Fibroblast of gingiva (primary cell): ENCODE results near the gene MEGF11.
A peak's percentile ranks its signal among the peaks of the same experiment; 100 is the strongest.

Source experiments
- DNase-seq: peaks from one replicate; pipeline ENCODE4 v3.0.0-alpha.2; 2011; ENCODE audit warnings: low read depth

MEGF11 gene

GRCh38 chr15:65939901-65940617 is 313.5 kb downstream of the MEGF11 start:
- peak; percentile 88 for DNase-seq

GRCh38 chr15:65938604-65939003 is 314.9 kb downstream of the MEGF11 start:
- no peak for DNase-seq

- DNase-seq = no peak
Measured at GRCh38 chr15:65937476-65937875, 316.1 kb downstream of the MEGF11 start.

GRCh38 chr15:65937054-65937453 is 316.5 kb downstream of the MEGF11 start:
- DNase-seq = no peak

- no peak for DNase-seq
Measured at GRCh38 chr15:65936282-65936681, 317.3 kb downstream of the MEGF11 start.

- no peak for DNase-seq
Measured at GRCh38 chr15:65935391-65935790, 318.2 kb downstream of the MEGF11 start.

- no peak for DNase-seq
Measured at GRCh38 chr15:65931221-65931620, 322.3 kb downstream of the MEGF11 start.

- no peak for DNase-seq
Measured at GRCh38 chr15:65930134-65930533, 323.4 kb downstream of the MEGF11 start.

- DNase-seq = no peak
Measured at GRCh38 chr15:65929573-65929972, 324.0 kb downstream of the MEGF11 start.

GRCh38 chr15:65927545-65927944 is 326.0 kb downstream of the MEGF11 start:
- DNase-seq = no peak

- no peak for DNase-seq
Measured at GRCh38 chr15:65926899-65927298, 326.7 kb downstream of the MEGF11 start.

GRCh38 chr15:65926459-65926858 is 327.1 kb downstream of the MEGF11 start:
- DNase-seq = no peak

GRCh38 chr15:65925338-65925737 is 328.2 kb downstream of the MEGF11 start:
- DNase-seq = no peak

- no peak for DNase-seq
Measured at GRCh38 chr15:65924004-65924403, 329.5 kb downstream of the MEGF11 start.

GRCh38 chr15:65923264-65923663 is 330.3 kb downstream of the MEGF11 start:
- no peak for DNase-seq

GRCh38 chr15:65922621-65923020 is 330.9 kb downstream of the MEGF11 start:
- no peak for DNase-seq

GRCh38 chr15:65921780-65922179 is 331.8 kb downstream of the MEGF11 start:
- no peak for DNase-seq

- DNase-seq = no peak
Measured at GRCh38 chr15:65920825-65921309, 332.7 kb downstream of the MEGF11 start.

- DNase-seq = no peak
Measured at GRCh38 chr15:65920121-65920520, 333.4 kb downstream of the MEGF11 start.

GRCh38 chr15:65919353-65919752 is 334.2 kb downstream of the MEGF11 start:
- DNase-seq = no peak

GRCh38 chr15:65918945-65919344 is 334.6 kb downstream of the MEGF11 start:
- DNase-seq = no peak

- no peak for DNase-seq
Measured at GRCh38 chr15:65918357-65918920, 335.1 kb downstream of the MEGF11 start.

- DNase-seq = no peak
Measured at GRCh38 chr15:65917936-65918335, 335.6 kb downstream of the MEGF11 start.

GRCh38 chr15:65917407-65917756 is 336.2 kb downstream of the MEGF11 start:
- no peak for DNase-seq
